H1 (cell line): ENCODE measurements around the gene CCN6. TPM values are rescaled to one million over a fixed set of nuclear protein-coding genes. Genes with fewer than 3 reads are reported as not detected.

ENCODE experiments used
- CTCF ChIA-PET: fragments of 300-600 bp; sonication (Branson Sonifier 250); formaldehyde crosslinking; loops from one replicate; lab custom pipeline; 2021; ENCODE audit not compliant: partially characterized antibody; lab: Charles Lee
- POLR2A ChIA-PET: fragments of 300-600 bp; sonication (Branson Sonifier 250); formaldehyde crosslinking; loops from one replicate; lab custom pipeline; 2021; ENCODE audit warnings: inconsistent platforms; ENCODE audit not compliant: partially characterized antibody; lab: Charles Lee
- DNase-seq, 2 experiments: peaks; one replicate each; pipeline versions ENCODE4 v3.0.0 to v3.0.0-alpha.2; 2010 to 2022; ENCODE audit warnings: low spot score in 2 of 2, low read depth in 1 of 2, mixed read lengths in 1 of 2
- FAIRE-seq: peaks from 2 replicates; lab custom pipeline; 2011; peaks lifted over from hg19 to GRCh38; lab: Jason Lieb, UNC
- H2AFZ ChIP-seq: 2 replicates; pipeline ENCODE4 v1.8.1; 2012; ENCODE audit warnings: low read length, inconsistent platforms
- H2AK5ac ChIP-seq: 2 replicates; pipeline ENCODE4 v1.6.1; 2013; ENCODE audit warnings: low read depth, low read length
- H2BK120ac ChIP-seq: replicated peaks from 2 replicates; pipeline ENCODE3; 2013; ENCODE audit warnings: low read depth, low read length, inconsistent platforms
- H2BK12ac ChIP-seq: 2 replicates; pipeline ENCODE4 v1.6.1; 2013; ENCODE audit warnings: low read depth, low read length
- H2BK15ac ChIP-seq: 2 replicates; pipeline ENCODE4 v1.6.1; 2013; ENCODE audit warnings: low read length
- H2BK20ac ChIP-seq: 2 replicates; pipeline ENCODE4 v1.6.1; 2013; ENCODE audit warnings: low read length
- H2BK5ac ChIP-seq: 2 replicates; pipeline ENCODE4 v1.6.1; 2013; ENCODE audit warnings: low read depth, low read length
- H3K14ac ChIP-seq: 2 replicates; pipeline ENCODE4 v1.6.1; 2013; ENCODE audit warnings: inconsistent platforms; ENCODE audit not compliant: insufficient read length
- H3K18ac ChIP-seq: 2 replicates; pipeline ENCODE4 v1.6.1; 2013; ENCODE audit warnings: low read length; ENCODE audit errors: extremely low read depth
- H3K23ac ChIP-seq: 2 replicates; pipeline ENCODE4 v1.6.1; 2013; ENCODE audit warnings: inconsistent platforms; ENCODE audit not compliant: insufficient read length
- H3K23me2 ChIP-seq: 2 replicates; pipeline ENCODE4 v1.6.1; 2013; ENCODE audit warnings: low read depth, low read length
- H3K27ac ChIP-seq: 2 replicates; pipeline ENCODE4 v1.6.1; 2011; ENCODE audit warnings: low read depth, low read length, inconsistent platforms
- H3K27me3 ChIP-seq, 4 experiments: replicated peaks in 1 of 4; 1 replicate in 1 of 4; 2 replicates in 3 of 4; pipeline versions ENCODE4 v1.6.1 to v1.8.1; 2011 to 2013; ENCODE audit warnings: low read length in 3 of 4, mild to moderate bottlenecking in 3 of 4, inconsistent platforms in 2 of 4, mixed read lengths in 2 of 4, moderate library complexity in 1 of 4; ENCODE audit not compliant: control insufficient read depth in 3 of 4, insufficient read depth in 3 of 4; ENCODE audit errors: extremely low read depth in 1 of 4
- H3K36me3 ChIP-seq, 4 experiments: 2 replicates each; pipeline versions ENCODE4 v1.6.1 to v1.8.1; 2011 to 2013; ENCODE audit warnings: mild to moderate bottlenecking in 4 of 4, low read length in 3 of 4, moderate library complexity in 2 of 4, control low read depth in 1 of 4, inconsistent platforms in 1 of 4; ENCODE audit not compliant: insufficient read depth in 4 of 4, control insufficient read depth in 2 of 4
- H3K4ac ChIP-seq: replicated peaks from 2 replicates; pipeline ENCODE3; 2013; ENCODE audit warnings: low read length, low read depth, mixed read lengths, inconsistent platforms; ENCODE audit not compliant: insufficient read length
- H3K4me1 ChIP-seq, 4 experiments: replicated peaks in 1 of 4; 1 replicate in 1 of 4; 2 replicates in 3 of 4; pipeline versions ENCODE4 v1.6.1 to v1.8.1; 2011 to 2013; ENCODE audit warnings: low read length in 3 of 4, inconsistent platforms in 2 of 4, mixed read lengths in 1 of 4; ENCODE audit not compliant: insufficient read depth in 4 of 4, control insufficient read depth in 3 of 4
- H3K4me2 ChIP-seq, 2 experiments: 2 replicates each; pipeline versions ENCODE4 v1.6.1 to v1.8.1; 2011 to 2013; ENCODE audit warnings: low read depth in 2 of 2, low read length in 2 of 2, control low read depth in 1 of 2, inconsistent platforms in 1 of 2, mild to moderate bottlenecking in 1 of 2; ENCODE audit not compliant: insufficient read depth in 1 of 2
- H3K4me3 ChIP-seq, 4 experiments: fragments of 200-600, 300-600 bp in 1 of 4; sonication (generic), shearing (Covaris generic), sonication (Bioruptor Twin) in 1 of 4; 2 replicates each; pipeline versions ENCODE4 v1.5.1 to v1.8.1; 2011 to 2016; ENCODE audit warnings: low read length in 4 of 4, low read depth in 3 of 4, control low read depth in 2 of 4, inconsistent platforms in 2 of 4, mild to moderate bottlenecking in 2 of 4, mixed read lengths in 1 of 4, moderate library complexity in 1 of 4; ENCODE audit not compliant: insufficient read depth in 2 of 4; ENCODE audit errors: extremely low read depth in 1 of 4
- H3K56ac ChIP-seq: replicated peaks from 2 replicates; pipeline ENCODE3; 2013; ENCODE audit warnings: low read depth, mild to moderate bottlenecking, mixed read lengths, low read length, inconsistent platforms; ENCODE audit not compliant: insufficient read length
- H3K79me1 ChIP-seq: 2 replicates; pipeline ENCODE4 v1.6.1; 2013; ENCODE audit warnings: low read depth, low read length, control low read depth
- H3K79me2 ChIP-seq, 2 experiments: 2 replicates each; pipeline versions ENCODE4 v1.6.1 to v1.8.1; 2012 to 2013; ENCODE audit warnings: low read length in 2 of 2, mild to moderate bottlenecking in 2 of 2, inconsistent platforms in 1 of 2; ENCODE audit not compliant: insufficient read depth in 2 of 2, control insufficient read depth in 1 of 2
- H3K9ac ChIP-seq, 4 experiments: replicated peaks in 1 of 4; 1 replicate in 1 of 4; 2 replicates in 3 of 4; pipeline versions ENCODE4 v1.6.1 to v1.8.1; 2011 to 2013; ENCODE audit warnings: low read depth in 3 of 4, low read length in 3 of 4, control low read depth in 2 of 4, mild to moderate bottlenecking in 2 of 4, moderate library complexity in 2 of 4, inconsistent platforms in 1 of 4; ENCODE audit errors: extremely low read depth in 1 of 4
- H3K9me3 ChIP-seq, 2 experiments: 2 replicates each; pipeline versions ENCODE4 v1.6.1 to v1.8.1; 2012 to 2013; ENCODE audit warnings: mild to moderate bottlenecking in 2 of 2, moderate library complexity in 2 of 2, control low read depth in 1 of 2, inconsistent platforms in 1 of 2, low read depth in 1 of 2, low read length in 1 of 2, mixed read lengths in 1 of 2; ENCODE audit not compliant: insufficient read depth in 2 of 2
- H4K20me1 ChIP-seq, 2 experiments: replicated peaks in 1 of 2; 2 replicates each; pipeline versions ENCODE3 to v1.8.1; 2011 to 2013; ENCODE audit warnings: inconsistent platforms in 2 of 2, low read length in 2 of 2, mild to moderate bottlenecking in 1 of 2; ENCODE audit not compliant: insufficient read depth in 2 of 2, control insufficient read depth in 1 of 2
- H4K5ac ChIP-seq: 2 replicates; pipeline ENCODE4 v1.6.1; 2013; ENCODE audit warnings: low read length, low read depth, mixed read lengths, inconsistent platforms; ENCODE audit not compliant: insufficient read length
- H4K8ac ChIP-seq: 2 replicates; pipeline ENCODE4 v1.8.0; 2013; ENCODE audit warnings: mild to moderate bottlenecking, moderate library complexity, low read length, inconsistent platforms; ENCODE audit not compliant: insufficient read depth; ENCODE audit errors: extremely low read depth
- H4K91ac ChIP-seq: replicated peaks from 2 replicates; pipeline ENCODE3; 2013; ENCODE audit warnings: low read length, mixed read lengths, inconsistent platforms; ENCODE audit not compliant: insufficient read length
- ASH2L ChIP-seq: fragments of 200-600, 300-600 bp; sonication (generic); IDR thresholded peaks from one replicate; pipeline ENCODE4 v1.7.1; 2017; ENCODE audit warnings: low read length
- BCL11A ChIP-seq, 2 experiments: IDR thresholded peaks; one replicate each; pipeline ENCODE4 v1.6.1; 2011; ENCODE audit warnings: low read depth in 2 of 2, low read length in 2 of 2, mild to moderate bottlenecking in 2 of 2
- CTCF ChIP-seq, 3 experiments: IDR thresholded peaks; 1 replicate in 2 of 3; 2 replicates in 1 of 3; pipeline versions ENCODE4 v1.5.1 to v1.6.1; 2011; ENCODE audit warnings: low read length in 3 of 3, mild to moderate bottlenecking in 3 of 3, inconsistent platforms in 2 of 3, low read depth in 1 of 3, moderate library complexity in 1 of 3; ENCODE audit not compliant: insufficient read depth in 1 of 3; ENCODE audit errors: control extremely low read depth in 1 of 3
- E2F6 ChIP-seq: IDR thresholded peaks from 2 replicates; pipeline ENCODE4 v1.6.1; 2012; ENCODE audit warnings: inconsistent platforms
- MAFK ChIP-seq: IDR thresholded peaks from 2 replicates; pipeline ENCODE4 v1.6.1; 2012; ENCODE audit warnings: low read depth, mild to moderate bottlenecking, improper control_type of control experiment, low read length
- RBBP5 ChIP-seq: IDR thresholded peaks from 2 replicates; pipeline ENCODE4 v1.7.1; 2012; ENCODE audit warnings: low read depth, mild to moderate bottlenecking, inconsistent platforms, low read length, moderate library complexity, borderline replicate concordance
- SP2 ChIP-seq: IDR thresholded peaks from 2 replicates; pipeline ENCODE4 v1.6.1; 2012; ENCODE audit warnings: mild to moderate bottlenecking, low read length, inconsistent platforms
- SUZ12 ChIP-seq: fragments of 200-600 bp; sonication (generic); IDR thresholded peaks from 2 replicates; pipeline ENCODE4 v1.6.1; 2012; ENCODE audit warnings: mild to moderate bottlenecking, inconsistent platforms, low read length, moderate library complexity, mixed read lengths
- TEAD4 ChIP-seq: IDR thresholded peaks from 2 replicates; pipeline ENCODE4 v1.6.1; 2012; ENCODE audit warnings: low read depth, low read length, inconsistent platforms, mixed read lengths
- WGBS, 2 experiments: shearing (Covaris generic) in 1 of 2; methylation state at CpG; one replicate each; pipeline versions ENCODE4 v1.1.6 to v1.1.7; 2013 to 2015; ENCODE audit warnings: low lambda C conversion rate in 2 of 2, mixed read lengths in 2 of 2, inconsistent platforms in 1 of 2, low coverage in 1 of 2, missing lambda C conversion rate in 1 of 2; ENCODE audit not compliant: insufficient replicate concordance in 2 of 2, insufficient coverage in 1 of 2, insufficient read length in 1 of 2; ENCODE audit errors: extremely low coverage in 1 of 2, missing lambda C conversion rate in 1 of 2; 5-methylcytosine and 5-hydroxymethylcytosine counted together
- polyA plus RNA-seq, 7 experiments: library from polyadenylated mRNA; depleted of rRNA in 3 of 7; stranded (reverse) in 5 of 7; unstranded in 2 of 7; fragments of >200 nt in 5 of 7; fragments of 200-250 nt in 2 of 7; gene quantifications; 1 replicate in 5 of 7; 2 replicates in 1 of 7; 4 replicates in 1 of 7; pipeline versions ENCODE4 v1.2.1 to v1.2.3, GENCODE V29; 2011 to 2013; ENCODE audit warnings: missing spikeins in 2 of 7, mixed read lengths in 2 of 7
- total RNA-seq: library from RNA; stranded (reverse); fragmentation: NEBNext Ultra II Directional; extraction: Animal tissue kit (Norgen Biotek cat#: 25700); gene quantifications from 2 replicates; pipeline ENCODE4 v1.2.1, GENCODE V29; 2021
- TF ChIP-seq, protein P1 (sequence below): IDR thresholded peaks from 2 replicates; pipeline ENCODE4 v1.6.1; 2011; ENCODE audit warnings: low read length, improper control_type of control experiment

CCN6 gene
- total and polyA plus RNA-seq, 2 of the 8 experiments (the other 6 are each of a cell fraction or from before 2014, with no cell fraction given) = not detected

GRCh38 chr6:112038268-112038667, 15.6 kb upstream of the CCN6 start:
- H3K14ac ChIP-seq = no peak overlapping the region
- 0 out of 2 replicates have a peak overlapping the region, but pooled peaks have one; percentile 6 for H2AFZ ChIP-seq
- no peak overlapping the region for H4K8ac ChIP-seq
- H3K56ac ChIP-seq = peak overlapping the region; percentile 25
- ChIA-PET CTCF (interaction anchor here (0.6 to 9.7 kb wide), 12 partner anchors 11 to 407 kb away, joined by 3 to 102 read pairs (median 4); no protein-coding TSS in a partner anchor), POLR2A (no interaction called here)
- H2BK12ac ChIP-seq = no peak overlapping the region
- H4K20me1 ChIP-seq = no peaks in the 10 kb centered on the region
- H2BK15ac ChIP-seq = no peak overlapping the region
- WGBS, 2 experiments = 88% methylated on average over 5 of the region's 5 CpGs; no CpG with 5 or more reads in 1 of the 2 experiments
- H3K18ac ChIP-seq = no peak overlapping the region
- no peaks in the 10 kb centered on the region for H3K4me1 ChIP-seq
- peaks cover 1% of the 10 kb centered on the region; the same call in 1 of the 2 replicates for H3K23me2 ChIP-seq
- H3K79me1 ChIP-seq = no peaks in the 10 kb centered on the region
- no peak overlapping the region for H3K4me2 ChIP-seq
- no peak overlapping the region for H3K23ac ChIP-seq
- H3K4me3 ChIP-seq = no peak overlapping the region
- no peak overlapping the region for H4K91ac ChIP-seq
- no peak overlapping the region for H2BK120ac ChIP-seq
- H3K27me3 ChIP-seq = no peaks in the 10 kb centered on the region
- H3K27ac ChIP-seq = no peak overlapping the region
- no peak overlapping the region for H4K5ac ChIP-seq
- H2AK5ac ChIP-seq = no peak overlapping the region
- no peak overlapping the region for H2BK5ac ChIP-seq
- no peak for DNase-seq
- no peak for FAIRE-seq
- H3K9ac ChIP-seq = no peak overlapping the region
- no peak overlapping the region for H2BK20ac ChIP-seq
- H3K9me3 ChIP-seq = no peaks in the 10 kb centered on the region
- no peaks in the 10 kb centered on the region for H3K36me3 ChIP-seq
- H3K79me2 ChIP-seq = no peaks in the 10 kb centered on the region; a peak in 1 of 4 replicates
- H3K4ac ChIP-seq = no peak overlapping the region
- no peak for TF ChIP-seq RBBP5
- no peak for TF ChIP-seq MAFK
- no peak for TF ChIP-seq SP2
- TF ChIP-seq ASH2L = no peak
- no peak for TF ChIP-seq TEAD4
- TF ChIP-seq SUZ12 = no peak
- TF ChIP-seq CTCF (IDR thresholded peaks at IDR 0.05; ENCODE audit: control extremely low read depth in 1 of 3, insufficient read depth in 1 of 3, low read depth in 1 of 3, low read length in 3 of 3) = no peak
- TF ChIP-seq, protein P1, sequence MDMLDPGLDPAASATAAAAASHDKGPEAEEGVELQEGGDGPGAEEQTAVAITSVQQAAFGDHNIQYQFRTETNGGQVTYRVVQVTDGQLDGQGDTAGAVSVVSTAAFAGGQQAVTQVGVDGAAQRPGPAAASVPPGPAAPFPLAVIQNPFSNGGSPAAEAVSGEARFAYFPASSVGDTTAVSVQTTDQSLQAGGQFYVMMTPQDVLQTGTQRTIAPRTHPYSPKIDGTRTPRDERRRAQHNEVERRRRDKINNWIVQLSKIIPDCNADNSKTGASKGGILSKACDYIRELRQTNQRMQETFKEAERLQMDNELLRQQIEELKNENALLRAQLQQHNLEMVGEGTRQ = no peak
- no peak for TF ChIP-seq E2F6
- TF ChIP-seq BCL11A (IDR thresholded peaks at IDR 0.05; ENCODE audit: low read depth in 2 of 2, low read length in 2 of 2) = no peak
